GM21576 (cell line): ENCODE data around the gene ATP2A3.

Source experiments
- ATAC-seq: cut with Tn5 transposase; IDR thresholded peaks from one replicate; pipeline ENCODE4 v1.9.1; 2021; ENCODE audit warnings: mild to moderate bottlenecking, moderate library complexity; ENCODE audit not compliant: unreplicated experiment

The ATP2A3 gene

GRCh38 chr17:3893720-3894116, 70.5 kb downstream of the ATP2A3 start:
- no peak for ATAC-seq

DNA sequence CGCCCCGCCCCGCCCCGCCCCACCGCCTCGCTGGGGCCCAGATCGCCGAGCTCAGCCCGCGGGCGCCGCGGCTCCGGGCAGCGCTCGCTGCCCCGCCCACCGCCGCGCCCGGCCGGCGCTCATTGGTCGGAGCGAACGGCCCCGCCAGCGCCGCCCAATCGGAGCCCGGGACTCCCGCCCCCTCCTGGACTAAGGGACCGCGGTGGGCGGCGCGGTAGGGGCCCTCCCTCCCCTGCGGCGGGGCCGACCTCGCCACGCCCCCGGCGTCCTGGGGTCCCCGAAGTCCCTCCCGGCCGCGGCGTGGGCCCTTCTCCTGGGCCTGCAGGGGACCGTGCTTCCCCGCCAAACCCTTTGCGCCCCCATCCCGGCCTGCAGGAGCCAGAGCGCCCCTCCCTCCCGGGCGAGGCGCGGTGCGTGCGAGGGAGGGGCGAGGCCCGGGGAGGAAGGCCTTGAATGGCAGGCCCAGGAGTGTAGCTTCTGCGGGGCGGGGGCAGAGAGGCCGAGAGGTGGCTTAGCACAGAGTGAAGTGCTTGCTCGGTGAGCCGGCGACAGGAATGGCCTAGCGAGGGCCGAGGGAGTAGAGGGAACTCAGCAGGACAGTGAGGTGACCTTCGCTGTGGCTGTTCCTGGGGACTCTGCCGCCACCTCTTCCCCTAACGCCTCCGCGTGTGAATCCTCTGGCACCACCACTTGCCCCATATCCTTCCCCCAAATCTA, 71.1 kb downstream of the ATP2A3 start, which contains the start of gene CAMKK1:
Gene CAMKK1 (minus strand): TSS at position 51 of the 717 bp plus-strand sequence. CDS start 7,366 bp downstream, outside the sequence.
- ATAC-seq = peak; percentile 72

- ATAC-seq = peak; percentile 14
These were observed 71.9 kb downstream of the ATP2A3 start for GRCh38 chr17:3892095-3892998.

GRCh38 chr17:3891626-3892094, 72.6 kb downstream of the ATP2A3 start:
- no peak for ATAC-seq

DNA sequence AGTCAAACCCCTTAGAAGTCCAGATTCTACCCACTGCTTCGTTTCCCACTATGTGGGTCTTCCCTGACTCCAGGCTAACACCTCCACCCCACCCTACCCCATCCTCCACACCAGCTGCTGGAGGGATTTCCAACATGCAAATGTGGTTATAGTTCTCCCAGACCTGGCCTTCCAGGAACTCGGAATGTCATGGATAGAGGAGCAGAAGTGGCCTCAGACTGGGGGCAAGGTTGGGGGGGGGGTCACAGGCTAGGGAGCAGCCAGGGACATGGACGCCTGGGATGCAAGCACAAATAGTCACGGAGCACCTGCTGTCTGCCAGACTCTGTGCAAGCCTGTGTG, 73.4 kb downstream of the ATP2A3 start:
- ATAC-seq = no peak

DNA sequence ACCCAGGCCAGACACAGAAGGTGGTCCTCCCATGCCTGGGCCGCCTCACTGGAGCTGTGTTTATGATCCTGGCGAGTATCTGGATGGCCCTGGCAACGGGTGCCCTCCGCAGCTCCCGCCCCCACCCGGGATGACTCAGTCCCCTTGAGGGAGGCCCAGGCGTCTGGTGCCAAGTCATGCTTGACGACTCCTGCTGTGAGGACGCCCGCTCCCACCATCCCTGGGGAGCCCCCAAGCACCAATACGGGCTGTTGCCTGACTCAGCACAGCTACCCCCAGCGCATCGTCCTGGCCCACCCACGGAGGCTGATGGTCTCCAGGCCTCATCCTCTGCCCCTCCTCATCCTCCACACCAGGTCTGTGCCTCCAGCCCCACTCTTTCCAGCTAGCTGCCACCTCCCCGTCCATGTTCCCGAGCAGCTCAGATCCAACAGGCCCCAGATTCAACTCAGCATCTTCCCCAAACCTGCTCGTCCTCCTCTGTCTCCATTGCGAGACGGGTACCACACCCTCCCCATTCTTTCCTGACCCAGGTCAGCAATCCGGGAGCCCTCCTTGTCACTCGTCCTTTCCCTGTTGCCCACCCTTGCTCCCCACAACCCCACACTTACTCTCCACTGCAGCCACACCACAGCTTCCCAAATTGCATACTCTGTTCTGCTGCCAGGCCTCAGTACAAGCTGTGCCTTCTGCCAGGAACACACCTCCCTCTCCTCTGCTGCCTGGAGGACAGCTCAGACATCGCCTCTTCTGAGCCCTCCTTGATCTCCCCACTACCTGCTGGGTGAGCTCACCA, 74.0 kb downstream of the ATP2A3 start:
- no peak for ATAC-seq

DNA sequence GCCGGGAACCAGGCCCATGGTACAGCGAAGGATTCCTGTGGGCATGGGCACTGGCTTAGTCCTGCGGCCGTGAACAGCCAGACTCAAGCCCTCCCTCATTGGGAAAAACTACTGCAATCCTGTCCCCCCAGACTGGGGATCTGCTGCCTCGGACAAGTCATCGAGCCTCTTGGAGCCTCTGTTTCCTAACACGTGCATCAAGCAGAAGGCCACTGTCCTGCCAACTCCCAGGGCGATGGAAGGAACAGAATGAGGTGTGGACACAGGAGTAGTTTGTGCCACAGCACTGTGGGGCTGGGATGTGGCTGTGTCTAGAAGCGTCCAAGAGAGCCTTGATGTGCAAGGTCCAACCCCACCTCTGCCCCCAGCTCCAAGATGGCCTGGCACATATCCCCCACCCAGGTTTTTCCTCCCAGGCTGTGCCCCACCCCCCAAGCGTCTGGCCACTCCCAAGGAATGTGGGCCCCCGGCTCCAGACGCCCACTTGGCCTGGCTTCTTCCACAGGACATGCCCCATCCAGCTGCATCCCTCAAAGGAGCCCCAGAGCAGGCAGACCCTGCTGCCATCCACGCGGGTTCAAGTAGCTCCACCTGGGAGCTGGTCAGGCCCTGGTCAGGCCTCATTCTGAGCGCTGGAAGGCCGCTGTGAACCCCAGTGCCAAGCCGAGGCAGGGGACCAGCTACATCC, 74.8 kb downstream of the ATP2A3 start:
- no peak for ATAC-seq

GRCh38 chr17:3888343-3889171, 75.7 kb downstream of the ATP2A3 start:
- no peak for ATAC-seq

DNA sequence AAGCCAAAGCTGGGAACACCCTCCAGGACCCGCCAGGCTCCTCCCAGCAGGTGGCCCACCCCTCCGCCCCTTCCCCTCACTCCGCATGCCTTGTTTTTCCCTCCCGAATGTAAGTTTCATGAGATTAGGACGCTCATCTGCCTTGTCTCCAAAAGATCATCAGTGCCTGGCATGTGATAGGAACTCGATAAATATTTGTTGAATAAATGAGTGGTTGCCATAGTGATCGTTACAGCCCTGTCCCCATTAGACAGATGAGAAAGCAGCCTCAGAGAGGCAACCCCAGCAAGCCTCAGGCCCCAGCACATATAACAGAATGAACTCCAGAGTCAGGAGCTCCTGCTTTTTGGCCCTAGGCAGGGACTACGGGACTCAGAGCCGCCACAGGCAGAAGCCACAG, 76.4 kb downstream of the ATP2A3 start:
- ATAC-seq = no peak

DNA sequence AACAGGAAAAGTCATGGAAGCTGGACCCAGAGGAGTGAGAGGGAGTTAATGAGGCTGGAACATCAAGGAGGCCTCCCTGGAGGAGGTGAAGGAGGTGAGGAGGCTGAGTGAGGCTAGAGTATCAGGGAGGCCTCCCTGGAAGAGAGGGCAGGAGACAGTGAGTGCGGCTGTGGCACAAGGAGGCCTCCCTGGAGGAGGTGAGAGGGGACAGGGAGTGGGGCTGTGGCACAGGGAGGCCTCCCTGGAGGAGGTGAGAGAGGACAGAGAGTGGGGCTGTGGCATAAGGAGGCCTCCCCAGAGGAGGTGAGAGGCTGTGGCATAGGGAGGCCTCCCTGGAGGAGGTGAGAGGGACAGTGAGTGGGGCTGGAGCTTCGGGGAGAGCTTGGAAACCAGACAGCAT, 76.8 kb downstream of the ATP2A3 start:
- ATAC-seq = no peak

- no peak for ATAC-seq
These were observed 77.5 kb downstream of the ATP2A3 start for GRCh38 chr17:3886776-3887175.

- ATAC-seq = no peak
These were observed 78.3 kb downstream of the ATP2A3 start for GRCh38 chr17:3885970-3886369.

DNA sequence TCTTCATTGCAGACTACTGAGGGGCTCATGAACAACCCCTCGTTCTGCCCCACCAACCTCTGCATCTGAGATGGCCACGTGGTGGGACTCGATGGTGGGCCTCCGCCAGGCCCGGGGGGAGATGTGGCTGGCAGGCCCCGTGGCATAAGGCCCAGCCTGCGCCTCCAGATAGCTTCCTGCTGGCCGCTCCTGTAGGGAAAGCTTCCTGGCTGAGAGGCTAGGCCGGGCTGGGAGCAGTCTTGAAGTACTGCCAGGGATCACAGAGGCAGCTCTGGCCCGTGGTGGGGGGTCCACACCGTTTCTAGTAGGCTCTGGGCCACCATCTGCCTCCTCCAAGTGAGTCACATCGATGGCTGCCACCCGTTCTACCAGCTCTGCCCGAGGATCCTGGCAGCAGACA, 79.0 kb downstream of the ATP2A3 start:
- no peak for ATAC-seq

DNA sequence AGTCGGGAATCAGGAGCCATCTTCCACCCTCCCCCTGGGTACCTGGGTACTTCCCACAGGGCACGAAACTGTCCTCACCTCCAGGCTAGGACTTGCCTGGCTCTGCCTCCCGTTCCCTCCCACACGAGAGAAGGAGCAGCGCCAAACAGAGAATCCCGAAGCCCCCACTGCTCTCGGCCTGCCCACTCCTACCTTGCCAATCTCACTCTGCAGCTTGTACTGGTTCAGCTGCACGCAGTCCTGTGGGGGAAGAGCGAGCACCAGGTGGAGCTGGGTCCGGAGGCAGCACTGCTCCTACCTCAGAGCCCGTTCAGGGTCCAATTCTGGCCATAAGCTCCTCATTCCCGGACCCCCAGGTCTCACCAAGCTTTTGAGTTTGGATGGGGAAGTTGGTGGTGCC, 80.0 kb downstream of the ATP2A3 start:
- no peak for ATAC-seq

DNA sequence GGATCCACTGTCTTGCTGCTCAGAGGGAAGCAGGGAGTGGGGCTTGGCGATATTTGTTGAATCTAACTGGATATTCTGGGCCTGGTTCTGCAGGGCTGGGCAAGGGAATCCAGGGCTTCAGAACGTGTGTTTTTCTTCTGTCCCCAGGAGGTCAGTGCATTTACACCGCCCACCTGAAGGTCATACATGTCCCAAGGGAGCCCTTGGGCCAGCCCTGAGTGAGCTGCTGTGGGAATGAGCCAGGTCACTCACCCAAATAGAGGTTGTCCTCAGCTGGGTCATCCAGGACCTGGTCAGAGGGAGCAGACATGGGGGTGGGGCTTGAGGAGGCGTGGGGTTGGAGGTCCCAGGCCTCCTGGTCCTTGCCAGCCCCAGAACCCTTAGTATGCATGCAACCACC, 82.0 kb downstream of the ATP2A3 start:
- no peak for ATAC-seq

DNA sequence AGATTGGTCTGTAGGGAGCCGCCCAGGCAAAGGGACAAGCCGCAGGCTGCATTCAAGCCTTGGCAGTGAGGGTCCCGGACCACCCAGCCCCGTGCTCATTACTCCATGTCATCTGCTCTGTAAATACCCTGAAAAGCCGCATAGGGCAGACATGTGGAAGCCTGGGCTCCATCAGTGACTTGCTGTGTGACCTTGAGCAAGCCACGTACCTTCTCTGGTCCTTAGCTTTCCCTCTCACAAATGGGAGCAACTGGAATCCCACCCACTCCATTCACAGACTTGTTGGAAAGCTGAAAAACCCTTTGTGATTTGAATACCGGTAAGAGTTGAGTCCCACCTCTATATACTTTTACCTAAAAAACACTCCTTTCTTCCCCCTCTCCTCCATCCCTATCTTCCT, 83.3 kb downstream of the ATP2A3 start:
- ATAC-seq = no peak

DNA sequence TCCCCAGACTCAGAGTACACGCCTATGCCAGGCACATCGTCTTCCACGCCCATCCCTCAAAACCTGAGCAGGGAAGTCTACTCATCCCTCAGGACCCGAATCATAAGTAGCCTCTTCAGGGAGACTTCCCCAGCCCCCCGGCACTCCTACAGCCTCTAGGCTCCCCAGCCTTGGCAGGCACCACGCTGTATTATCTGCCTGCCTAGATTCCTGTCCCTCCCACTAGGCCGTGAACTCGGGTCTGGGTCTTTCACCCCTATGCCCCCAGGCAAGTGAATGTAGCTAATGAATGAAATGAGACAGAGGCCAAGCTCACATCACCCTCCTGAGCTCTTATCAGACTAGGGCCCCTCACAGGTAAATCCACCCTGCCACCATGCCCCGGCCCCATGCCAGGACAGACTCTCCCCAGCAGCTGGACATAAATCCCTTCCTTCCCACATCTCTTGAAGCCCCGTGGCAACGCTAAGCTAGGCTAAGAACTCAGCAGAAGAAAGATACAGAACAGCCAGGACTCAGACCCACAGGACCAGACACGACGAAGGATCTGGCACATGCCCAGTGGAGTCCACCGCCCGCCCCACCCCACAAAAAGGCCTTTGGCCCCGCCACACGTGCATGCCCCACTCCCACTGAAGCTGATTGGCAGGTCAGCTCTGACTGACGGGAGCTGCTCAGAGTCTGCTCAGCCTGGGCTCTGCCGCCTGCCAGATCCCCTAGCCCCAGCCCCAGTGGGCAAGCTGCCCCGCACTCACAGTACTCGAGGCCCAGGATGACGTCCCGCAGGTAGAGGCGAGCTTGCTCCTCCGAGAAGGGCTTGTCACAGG, 84.4 kb downstream of the ATP2A3 start:
- ATAC-seq = no peak

DNA sequence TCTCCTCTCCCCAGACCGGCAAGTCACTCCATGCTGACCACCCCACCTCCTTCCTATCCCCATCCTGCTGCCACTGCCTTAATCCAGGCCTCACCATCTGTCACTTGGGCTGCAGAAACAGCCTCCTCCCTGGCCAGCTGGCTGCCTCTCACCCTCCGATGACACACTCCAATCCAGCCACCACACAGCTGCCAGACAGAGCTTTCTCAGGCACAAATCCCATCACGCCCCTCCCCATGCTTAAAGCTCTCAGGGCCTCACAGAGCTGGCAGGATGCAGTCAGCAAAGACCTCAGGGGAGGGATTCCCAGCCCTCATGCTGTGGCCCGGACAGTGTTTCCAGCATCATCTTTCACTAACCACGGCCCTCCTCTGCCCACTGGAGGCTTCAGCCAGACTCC, 85.1 kb downstream of the ATP2A3 start:
- no peak for ATAC-seq

- no peak for ATAC-seq
These were observed 87.0 kb downstream of the ATP2A3 start for GRCh38 chr17:3877220-3877619.
